Measurements from ENCODE around the gene WSCD2.

GRCh38 chr12:108121320-108121719, 7.8 kb upstream of the WSCD2 start:
- TF ChIP-seq POLR2AphosphoS5 (IDR thresholded peaks at IDR 0.05) (no peak), POLR2A (IDR thresholded peaks at IDR 0.05) (no peak)

All from prostate gland (tissue), 1 donor.